HUES6 (cell line): ENCODE data around the gene FAM32A.

Experiments
- H3K27ac ChIP-seq: 2 replicates; pipeline ENCODE4 v1.7.0; 2013; ENCODE audit warnings: low read depth, mild to moderate bottlenecking, low read length, inconsistent platforms
- H3K27me3 ChIP-seq: 2 replicates; pipeline ENCODE4 v1.6.1; 2013; ENCODE audit warnings: low read length; ENCODE audit not compliant: control insufficient read depth, insufficient read depth
- H3K36me3 ChIP-seq: 2 replicates; pipeline ENCODE4 v1.6.1; 2013; ENCODE audit warnings: low read length; ENCODE audit not compliant: control insufficient read depth, insufficient read depth
- H3K4me1 ChIP-seq: 2 replicates; pipeline ENCODE4 v1.6.1; 2013; ENCODE audit warnings: low read length; ENCODE audit not compliant: control insufficient read depth, insufficient read depth
- H3K4me3 ChIP-seq: 2 replicates; pipeline ENCODE4 v1.5.1; 2013; ENCODE audit warnings: low read depth, low read length
- H3K9ac ChIP-seq: one replicate; pipeline ENCODE4 v1.6.1; 2013; ENCODE audit warnings: mild to moderate bottlenecking, low read length
- H3K9me3 ChIP-seq: 2 replicates; pipeline ENCODE4 v1.6.1; 2013; ENCODE audit warnings: low read depth, low read length; ENCODE audit not compliant: control insufficient read depth, insufficient read depth

Gene FAM32A

DNA sequence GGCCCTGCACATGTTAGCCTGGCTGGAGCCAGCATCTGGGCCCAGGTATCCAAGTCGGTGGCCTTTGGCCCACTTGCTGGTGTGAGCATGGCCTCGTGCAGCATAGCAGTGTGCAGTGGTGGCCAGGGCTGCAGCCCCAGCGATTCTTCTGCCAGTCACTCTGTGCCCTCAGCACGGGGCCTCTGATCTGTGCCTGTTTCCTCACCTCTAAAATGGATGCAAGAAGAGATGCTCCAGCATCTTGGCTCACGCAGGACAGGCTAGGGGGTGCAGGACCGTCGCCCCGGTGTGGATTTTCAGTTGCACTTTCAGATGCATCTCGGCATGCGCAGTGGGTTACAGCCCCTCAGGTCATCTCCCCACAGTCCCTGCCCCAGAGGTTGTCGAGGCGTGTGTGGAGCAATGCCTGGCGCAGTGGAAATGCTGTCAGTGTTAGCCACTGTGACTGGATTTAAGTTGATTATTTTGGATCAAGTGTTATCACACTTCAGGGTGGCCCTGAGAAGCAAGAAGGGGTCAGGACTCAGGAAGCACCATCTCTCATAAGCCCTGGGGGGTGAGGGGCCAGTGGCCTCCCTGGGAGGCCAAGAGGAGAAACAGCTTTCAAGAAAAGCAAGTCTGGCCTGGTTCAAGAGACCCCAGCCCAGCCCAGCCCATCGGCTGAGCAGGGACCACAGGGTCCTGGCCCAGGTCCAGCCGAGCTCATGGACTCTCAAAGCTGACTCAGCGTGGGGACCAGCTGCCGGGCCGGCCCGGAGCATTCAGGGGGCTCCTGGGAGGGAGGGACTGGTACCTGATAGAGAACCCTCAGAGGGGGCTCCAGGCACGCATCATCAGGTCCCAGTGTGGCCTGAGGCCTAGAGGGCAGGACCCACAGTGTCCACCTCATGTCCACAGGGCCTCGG, 40.3 kb downstream of the FAM32A start:
- H3K4me1 ChIP-seq: no peaks in the 10 kb centered on the region
- peaks cover 81% of the 10 kb centered on the region for H3K36me3 ChIP-seq
- H3K9me3 ChIP-seq: peaks cover 14% of the 10 kb centered on the region
- no peaks in the 10 kb centered on the region for H3K27me3 ChIP-seq
- 0 out of 2 replicates have a peak overlapping the region, but pooled peaks have one; percentile 14 for H3K27ac ChIP-seq
- no peak overlapping the region for H3K9ac ChIP-seq
- H3K4me3 ChIP-seq: no peak overlapping the region

DNA sequence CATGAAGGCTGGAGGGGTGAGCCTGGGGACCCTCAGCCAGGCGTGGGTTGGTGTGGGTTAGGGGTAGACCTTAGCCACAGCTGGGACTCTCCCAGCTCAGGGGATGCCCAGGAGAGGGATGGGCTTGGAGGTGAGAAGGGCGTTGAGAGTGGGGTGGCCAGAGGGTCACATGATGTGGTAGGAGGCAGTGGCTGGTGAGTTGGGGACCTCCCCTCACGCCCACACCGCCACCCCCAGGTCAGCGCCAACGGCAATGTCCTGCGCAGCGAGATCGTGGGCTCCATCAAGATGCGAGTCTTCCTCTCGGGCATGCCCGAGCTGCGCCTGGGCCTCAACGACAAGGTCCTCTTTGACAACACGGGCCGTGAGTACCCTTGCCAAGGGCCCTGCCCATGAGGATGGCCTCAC, 41.0 kb downstream of the FAM32A start:
- 0 out of 2 replicates have a peak overlapping the region, but pooled peaks have one; percentile 14 for H3K27ac ChIP-seq
- no peak overlapping the region for H3K9ac ChIP-seq
- no peaks in the 10 kb centered on the region for H3K4me1 ChIP-seq
- no peaks in the 10 kb centered on the region for H3K27me3 ChIP-seq
- H3K36me3 ChIP-seq: peaks cover 78% of the 10 kb centered on the region
- H3K9me3 ChIP-seq: peaks cover 7% of the 10 kb centered on the region
- H3K4me3 ChIP-seq: no peak overlapping the region

DNA sequence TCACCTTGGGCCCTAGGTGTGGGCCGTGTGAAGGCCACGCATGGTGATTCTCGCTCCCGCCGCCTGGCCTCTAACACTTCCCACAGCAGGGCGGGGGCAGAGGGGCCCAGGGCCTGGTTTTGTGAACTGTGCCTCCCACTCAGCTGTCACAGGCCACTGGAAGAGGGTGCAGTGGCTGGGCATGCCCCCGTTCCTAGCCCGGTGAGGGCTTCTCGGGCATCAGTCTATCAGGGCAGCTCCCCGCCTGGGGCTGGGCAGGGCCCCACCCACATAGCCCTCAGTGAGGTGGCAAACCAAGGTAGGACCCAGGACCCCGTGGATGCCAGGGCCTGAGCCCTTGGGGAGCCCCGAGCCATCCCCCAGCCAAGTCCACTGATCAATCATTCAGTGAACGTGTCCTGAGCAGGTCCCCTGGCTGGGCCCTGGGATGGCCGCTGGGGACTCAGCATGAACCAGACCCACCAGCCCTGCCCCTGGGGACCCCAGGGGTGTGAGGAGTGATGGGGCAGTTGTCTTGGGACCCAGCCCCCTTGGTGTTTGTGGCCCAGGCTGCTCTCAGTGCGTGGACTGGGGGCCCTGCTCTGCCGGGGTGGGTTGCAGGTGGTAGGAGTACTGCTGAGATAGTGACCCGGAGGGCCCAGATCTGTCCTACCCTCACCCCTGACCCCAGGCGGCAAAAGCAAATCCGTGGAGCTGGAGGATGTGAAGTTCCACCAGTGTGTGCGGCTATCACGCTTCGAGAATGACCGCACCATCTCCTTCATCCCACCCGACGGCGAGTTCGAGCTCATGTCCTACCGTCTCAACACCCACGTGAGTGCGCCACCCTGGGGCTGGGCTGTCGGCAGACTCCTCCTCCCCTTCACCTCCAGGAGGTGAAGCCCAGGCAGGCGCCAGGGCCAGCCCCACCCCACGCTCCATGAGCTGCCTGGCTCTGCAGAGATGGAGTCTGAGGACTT, 41.9 kb downstream of the FAM32A start:
- Histone ChIP-seq H3K27me3 (no peaks in the 10 kb centered on the region), H3K4me3 (no peak overlapping the region), H3K9me3 (no peaks in the 10 kb centered on the region), H3K9ac (no peak overlapping the region), H3K27ac (no peak overlapping the region), H3K36me3 (peaks cover 71% of the 10 kb centered on the region), H3K4me1 (no peaks in the 10 kb centered on the region)

DNA sequence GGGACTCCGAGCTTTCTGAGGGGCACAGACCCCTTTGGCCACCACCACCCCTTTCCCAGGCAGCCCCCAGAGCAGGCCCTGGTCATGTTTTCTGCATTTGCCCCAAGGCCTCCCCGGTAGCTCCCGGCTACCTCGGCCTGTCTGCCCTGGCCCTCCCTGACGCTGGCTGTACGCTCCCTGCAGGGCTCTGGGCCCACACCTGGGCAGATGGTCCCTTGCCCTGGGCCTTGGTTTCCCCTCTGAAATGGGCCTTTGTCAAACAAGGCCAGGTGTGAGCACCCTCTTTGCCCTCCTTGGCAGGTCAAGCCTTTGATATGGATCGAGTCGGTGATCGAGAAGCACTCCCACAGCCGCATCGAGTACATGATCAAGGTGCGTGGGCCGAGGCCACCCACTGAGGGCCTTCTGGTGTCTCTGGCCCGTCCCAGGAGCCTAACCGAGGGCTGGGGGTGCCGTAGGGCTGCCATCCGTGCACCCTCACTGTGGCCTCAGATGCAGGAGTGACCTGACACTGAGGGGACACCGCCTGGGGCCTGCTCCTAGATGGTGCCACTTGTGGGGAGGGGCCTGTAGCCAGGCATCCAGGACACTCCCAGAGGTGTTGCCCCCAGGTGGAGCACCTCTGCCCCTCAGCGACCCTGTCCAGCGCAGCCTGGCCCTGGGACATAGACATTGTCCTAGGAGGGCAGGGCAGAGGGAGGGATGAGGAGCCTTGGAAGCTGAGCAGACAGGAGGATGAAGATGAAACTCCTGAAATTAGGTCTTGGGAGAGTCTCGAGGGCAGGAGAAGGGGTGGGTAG, 42.8 kb downstream of the FAM32A start:
- Histone ChIP-seq H3K4me1 (no peaks in the 10 kb centered on the region), H3K9me3 (no peaks in the 10 kb centered on the region), H3K36me3 (peaks cover 71% of the 10 kb centered on the region), H3K27ac (no peak overlapping the region), H3K9ac (no peak overlapping the region), H3K27me3 (no peaks in the 10 kb centered on the region), H3K4me3 (no peak overlapping the region)

DNA sequence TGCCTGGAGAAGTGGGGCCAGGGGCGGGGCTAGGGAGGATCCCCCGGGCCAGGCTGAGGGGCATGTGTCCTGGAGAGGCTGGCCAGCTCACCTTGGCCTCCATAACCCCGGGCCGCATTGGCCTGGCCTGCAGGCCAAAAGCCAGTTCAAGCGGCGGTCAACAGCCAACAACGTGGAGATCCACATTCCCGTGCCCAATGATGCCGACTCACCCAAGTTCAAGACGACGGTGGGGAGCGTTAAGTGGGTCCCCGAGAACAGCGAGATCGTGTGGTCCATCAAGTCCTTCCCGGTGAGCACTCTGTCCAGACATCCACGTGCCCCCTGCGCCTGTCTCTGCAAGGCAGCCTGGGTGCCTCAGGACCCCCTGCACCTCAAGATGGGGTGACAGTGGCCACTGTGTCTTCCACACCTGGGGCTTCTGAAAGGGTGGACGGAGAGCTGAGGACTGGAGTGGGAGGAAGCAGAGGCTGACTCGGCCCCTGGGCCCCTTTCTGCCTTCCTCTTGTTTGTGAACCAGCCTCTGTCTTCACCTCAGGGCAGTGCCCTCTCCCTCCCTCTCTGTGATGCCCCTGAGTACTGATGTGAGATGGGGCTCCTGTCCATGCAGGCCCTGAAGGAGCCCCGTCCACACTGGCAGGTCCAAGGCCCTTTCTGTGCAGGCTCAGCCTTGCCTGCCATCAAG, 43.6 kb downstream of the FAM32A start:
- Histone ChIP-seq H3K36me3 (peaks cover 69% of the 10 kb centered on the region), H3K9ac (no peak overlapping the region), H3K9me3 (no peaks in the 10 kb centered on the region), H3K27me3 (no peaks in the 10 kb centered on the region), H3K4me1 (no peaks in the 10 kb centered on the region), H3K4me3 (no peak overlapping the region), H3K27ac (no peak overlapping the region)

DNA sequence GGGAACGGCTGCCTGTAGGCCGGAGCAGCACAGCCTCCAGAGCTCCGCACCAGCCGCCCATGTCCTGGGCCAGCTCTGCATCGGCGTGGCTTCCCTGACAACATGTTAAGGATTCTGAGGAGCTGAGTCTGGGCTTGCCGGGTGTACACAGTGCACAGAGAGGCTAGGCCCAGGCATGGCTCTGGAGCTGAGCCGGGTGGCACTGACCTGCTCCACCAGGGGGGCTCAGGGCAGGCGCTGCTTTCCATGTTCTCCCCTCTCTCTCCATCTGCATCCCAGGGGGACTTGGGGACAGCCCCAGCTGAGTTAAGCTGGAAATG, 44.1 kb downstream of the FAM32A start:
- H3K36me3 ChIP-seq: peaks cover 65% of the 10 kb centered on the region
- no peak overlapping the region for H3K9ac ChIP-seq
- no peaks in the 10 kb centered on the region for H3K27me3 ChIP-seq
- H3K27ac ChIP-seq: no peak overlapping the region
- no peaks in the 10 kb centered on the region for H3K4me1 ChIP-seq
- H3K4me3 ChIP-seq: no peak overlapping the region
- no peaks in the 10 kb centered on the region for H3K9me3 ChIP-seq

DNA sequence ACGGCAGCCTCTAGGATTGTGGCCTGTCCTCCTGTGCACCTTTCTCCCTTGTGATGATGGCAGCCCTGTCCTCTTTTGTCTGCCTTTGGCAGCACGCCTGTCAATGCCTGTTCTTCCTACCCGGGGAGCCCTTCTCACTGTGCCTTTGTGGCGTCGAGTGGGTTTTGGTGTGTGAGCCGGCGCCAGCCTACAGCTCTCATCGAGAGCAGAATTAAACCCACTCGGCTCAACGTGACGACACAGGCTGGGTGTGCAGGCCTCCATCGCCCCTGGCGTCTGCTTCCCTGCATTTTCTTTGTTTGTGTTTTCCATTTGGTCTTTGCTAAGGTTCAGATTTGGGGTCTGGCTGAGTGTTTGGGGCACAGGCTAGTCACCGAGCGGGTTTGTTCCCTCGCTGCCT, 46.9 kb downstream of the FAM32A start:
- no peak overlapping the region for H3K9ac ChIP-seq
- no peak overlapping the region for H3K27ac ChIP-seq
- H3K36me3 ChIP-seq: peaks cover 71% of the 10 kb centered on the region

DNA sequence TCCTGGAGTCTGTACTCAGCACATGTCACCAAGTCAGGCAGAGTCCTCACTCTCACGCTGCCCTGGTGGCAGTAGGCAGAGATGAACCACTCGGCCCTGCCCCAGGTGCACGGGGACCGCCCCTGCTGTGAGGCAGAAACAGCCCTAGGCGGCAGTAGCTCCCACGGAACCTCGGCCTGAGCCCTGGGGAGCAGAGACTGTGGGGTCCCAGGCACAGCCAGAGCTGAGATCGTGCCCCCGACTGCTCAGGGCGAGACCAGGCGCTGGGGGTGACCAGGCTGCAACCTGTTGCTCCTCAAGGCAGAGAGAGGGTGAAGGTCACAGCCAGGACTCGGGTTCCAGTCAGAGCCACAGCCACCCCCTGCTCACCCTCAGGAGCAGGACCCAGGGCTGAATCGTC, 47.4 kb downstream of the FAM32A start:
- H3K4me1 ChIP-seq: no peaks in the 10 kb centered on the region
- H3K9me3 ChIP-seq: no peaks in the 10 kb centered on the region
- H3K36me3 ChIP-seq: peaks cover 67% of the 10 kb centered on the region
- H3K27me3 ChIP-seq: no peaks in the 10 kb centered on the region
- no peak overlapping the region for H3K4me3 ChIP-seq
- no peak overlapping the region for H3K27ac ChIP-seq
- no peak overlapping the region for H3K9ac ChIP-seq

More for the DNA sequence above, 46.9 kb downstream of the FAM32A start:
- no peak overlapping the region for H3K4me3 ChIP-seq
- no peaks in the 10 kb centered on the region for H3K9me3 ChIP-seq
- no peaks in the 10 kb centered on the region for H3K4me1 ChIP-seq
- H3K27me3 ChIP-seq: no peaks in the 10 kb centered on the region

DNA sequence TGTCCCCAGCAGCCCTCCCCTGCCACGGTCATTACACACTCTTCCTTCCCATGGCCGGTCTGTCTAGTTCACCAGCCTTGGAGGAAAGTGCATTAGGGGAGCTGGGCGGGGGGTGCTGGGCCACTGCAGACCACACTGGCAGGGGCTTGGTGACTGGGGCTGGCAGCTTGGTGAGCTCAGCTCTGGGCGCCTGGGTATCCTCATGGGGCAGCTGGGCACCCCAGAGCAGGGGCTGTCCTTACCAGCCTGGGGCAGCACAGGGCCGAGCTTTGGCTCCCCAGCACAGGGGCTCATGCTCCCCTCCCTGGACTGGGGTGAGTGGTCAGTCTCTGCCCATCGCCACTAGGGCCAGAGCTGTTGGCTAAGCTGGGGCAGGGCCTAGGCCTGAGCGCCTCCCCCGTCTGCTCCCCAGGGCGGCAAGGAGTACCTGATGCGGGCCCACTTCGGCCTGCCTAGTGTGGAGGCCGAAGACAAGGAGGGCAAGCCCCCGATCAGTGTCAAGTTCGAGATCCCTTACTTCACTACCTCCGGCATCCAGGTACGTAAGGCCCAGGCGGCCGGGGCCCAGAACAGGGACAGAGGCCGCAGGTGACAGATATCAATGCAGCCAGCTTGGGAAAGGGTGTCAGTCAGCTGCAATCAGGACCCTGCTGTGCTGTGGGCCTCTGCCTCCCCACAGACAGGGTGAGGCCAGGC, 48.0 kb downstream of the FAM32A start:
- Histone ChIP-seq H3K4me1 (no peaks in the 10 kb centered on the region), H3K36me3 (peaks cover 60% of the 10 kb centered on the region), H3K27me3 (no peaks in the 10 kb centered on the region), H3K9me3 (no peaks in the 10 kb centered on the region), H3K27ac (no peak overlapping the region), H3K9ac (no peak overlapping the region), H3K4me3 (no peak overlapping the region)
